K562 (cell line): ENCODE measurements around the gene STX1A. TPM values are rescaled to one million over a fixed set of nuclear protein-coding genes. Genes with fewer than 3 reads are reported as not detected.

Source experiments
- ATF1 ChIP-seq, 2 experiments: fragments of 450-650 bp in 1 of 2; IDR thresholded peaks; 2 replicates each; pipeline ENCODE4 v1.6.1; 2016; ENCODE audit warnings: missing compliant biosample characterization in 1 of 2, missing genetic modification characterization in 1 of 2
- BHLHE40 ChIP-seq: IDR thresholded peaks from 2 replicates; pipeline ENCODE4 v1.6.1; 2011; ENCODE audit warnings: low read length, improper control_type of control experiment
- BMI1 ChIP-seq: fragments of 150-350 bp; IDR thresholded peaks from 2 replicates; pipeline ENCODE4 v1.6.1; 2014; ENCODE audit warnings: low read length
- MTA2 ChIP-seq: fragments of 450-650 bp; IDR thresholded peaks from 2 replicates; pipeline ENCODE4 v1.6.1; 2016; ENCODE audit warnings: low read depth
- POLR2H ChIP-seq: IDR thresholded peaks from 2 replicates; pipeline ENCODE4 v1.6.1; 2016; ENCODE audit warnings: missing genetic modification characterization, low read depth, mild to moderate bottlenecking, control low read depth, missing compliant biosample characterization, moderate library complexity
- PREB ChIP-seq: sonication (generic); formaldehyde crosslinking; IDR thresholded peaks from 2 replicates; pipeline ENCODE4 v1.8.1; 2023; ENCODE audit warnings: mild to moderate bottlenecking, missing genetic modification reagents
- ZNF124 ChIP-seq: sonication (generic); formaldehyde crosslinking; IDR thresholded peaks from 2 replicates; pipeline ENCODE4 v1.8.1; 2022; ENCODE audit warnings: missing genetic modification reagents
- ZNF75A ChIP-seq: fragments of 450-650 bp; formaldehyde crosslinking; IDR thresholded peaks from 2 replicates; pipeline ENCODE4 v1.4.0; 2020; ENCODE audit warnings: mild to moderate bottlenecking
- ZSCAN29 ChIP-seq: fragments of 450-650 bp; IDR thresholded peaks from 2 replicates; pipeline ENCODE4 v1.6.1; 2017
- polyA plus RNA-seq, 8 experiments: library from polyadenylated mRNA; depleted of rRNA in 4 of 8; stranded (reverse) in 5 of 8; unstranded in 3 of 8; fragments of >200 nt; fragmentation: Nextera tagmentation in 2 of 8; fragmentation: Illumina TruSeq in 1 of 8; extraction: Ambion mirVana in 2 of 8; extraction: Trizol in 1 of 8; gene quantifications; 2 replicates each; pipeline versions ENCODE4 v1.2.1 to v1.2.3, GENCODE V29; 2011 to 2014; ENCODE audit warnings: inconsistent platforms in 1 of 8, missing spikeins in 1 of 8
- total RNA-seq, 7 experiments: library from RNA; depleted of rRNA in 6 of 7; stranded (reverse); fragments of >200 nt in 6 of 7; fragmentation: Illumina TruSeq in 2 of 7; extraction: Trizol in 2 of 7; gene quantifications; 2 replicates each; pipeline versions ENCODE4 v1.2.1 to v1.2.3, GENCODE V29; 2011 to 2021; ENCODE audit warnings: low replicate concordance in 1 of 7
- TF ChIP-seq, protein P1 (sequence below), 2 experiments: fragments of 450-650 bp; IDR thresholded peaks; 2 replicates each; pipeline ENCODE4 v1.6.1; 2018; ENCODE audit warnings: mild to moderate bottlenecking in 2 of 2, low read depth in 1 of 2; ENCODE audit not compliant: partially characterized antibody in 2 of 2
- TF ChIP-seq, protein P2 (sequence below), 2 experiments: IDR thresholded peaks; 2 replicates each; pipeline ENCODE4 v1.6.1; 2011; ENCODE audit warnings: borderline replicate concordance in 1 of 2, control low read depth in 1 of 2, low read depth in 1 of 2, low read length in 1 of 2, mild to moderate bottlenecking in 1 of 2, mixed read lengths in 1 of 2, moderate library complexity in 1 of 2; ENCODE audit not compliant: insufficient read depth in 1 of 2, insufficient read length in 1 of 2, poor library complexity in 1 of 2, severe bottlenecking in 1 of 2; ENCODE audit errors: extremely low read depth in 1 of 2
- TF ChIP-seq, protein P3 (sequence below): fragments of 200-800 bp; sonication (Bioruptor generic); IDR thresholded peaks from 2 replicates; pipeline ENCODE4 v1.6.1; 2017; ENCODE audit warnings: missing genetic modification characterization, missing compliant biosample characterization
- TF ChIP-seq, protein P4 (sequence below), 3 experiments: fragments of 200-800 bp in 1 of 3; fragments of 250-450 bp in 1 of 3; fragments of 450-650 bp in 1 of 3; sonication (Bioruptor Pico) in 1 of 3; sonication (Bioruptor generic) in 1 of 3; formaldehyde crosslinking in 1 of 3; IDR thresholded peaks; 2 replicates each; pipeline versions ENCODE4 v1.6.1 to v1.8.0; 2016 to 2022; ENCODE audit warnings: mild to moderate bottlenecking in 2 of 3, missing genetic modification characterization in 2 of 3, missing compliant biosample characterization in 1 of 3, moderate library complexity in 1 of 3

STX1A gene
- total and polyA plus RNA-seq, 9 of the 15 experiments (the other 6 are each of a cell fraction or from before 2014, with no cell fraction given): 0.04 to 15.1 (median 6.3) TPM

DNA sequence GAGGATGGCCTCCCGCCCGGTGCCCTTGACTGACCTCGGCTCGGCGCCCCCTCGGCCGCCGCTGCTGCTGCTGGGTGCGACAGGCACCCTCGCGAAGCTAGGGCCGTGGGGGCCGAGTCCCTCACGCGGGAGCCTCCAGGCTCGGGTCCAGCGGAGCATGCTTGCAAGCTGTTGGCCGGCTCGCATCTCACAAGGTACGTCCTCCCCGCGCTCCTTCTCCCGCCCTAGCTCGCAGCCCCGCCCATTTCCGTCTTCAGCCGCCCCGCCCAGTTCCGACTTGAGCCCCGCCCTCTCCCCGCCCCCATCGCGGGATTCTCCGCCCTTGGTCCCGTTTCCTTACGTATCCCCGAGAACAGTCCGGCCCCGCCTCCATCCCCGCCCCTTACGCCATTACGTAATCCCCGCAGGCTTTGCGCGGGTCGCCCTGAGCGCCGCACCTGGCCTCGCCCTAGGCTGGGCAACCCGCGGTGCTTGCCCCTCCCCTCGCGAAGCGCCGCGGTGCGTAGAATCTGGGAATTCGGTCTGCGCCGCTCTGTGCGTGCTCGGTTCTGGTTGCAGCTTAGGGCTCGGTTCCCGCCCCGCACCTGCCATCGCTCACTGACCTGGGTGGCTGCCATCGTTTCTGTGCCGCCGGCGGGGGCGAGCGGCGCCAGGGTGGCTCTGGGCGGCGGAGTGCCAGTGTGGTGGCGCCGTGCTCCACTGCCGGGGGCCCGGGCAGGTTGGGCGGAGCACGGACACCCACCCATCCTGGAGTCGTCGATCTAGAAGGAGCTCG, 19.3 kb upstream of the STX1A start, which contains the start of gene ABHD11 (continued):
- TF ChIP-seq MTA2 (no peak), ZNF75A (CRISPR knock-in tag) (0 out of 2 replicates have a peak, but pooled peaks have one; percentile 47), ZNF124 (CRISPR knock-in tag) (no peak), ZSCAN29 (0 out of 2 replicates have a peak, but pooled peaks have one; percentile 27), POLR2H (tag) (peak; percentile 76), ATF1 (CRISPR knock-in tag; IDR thresholded peaks at IDR 0.05) (0 out of 2 replicates have a peak, but pooled peaks have one; percentile 29), ATF1 (tag; IDR thresholded peaks at IDR 0.05) (peak; percentile 80), PREB (CRISPR knock-in tag) (no peak), BMI1 (no peak), BHLHE40 (peak; percentile 60)
- TF ChIP-seq, protein P1, sequence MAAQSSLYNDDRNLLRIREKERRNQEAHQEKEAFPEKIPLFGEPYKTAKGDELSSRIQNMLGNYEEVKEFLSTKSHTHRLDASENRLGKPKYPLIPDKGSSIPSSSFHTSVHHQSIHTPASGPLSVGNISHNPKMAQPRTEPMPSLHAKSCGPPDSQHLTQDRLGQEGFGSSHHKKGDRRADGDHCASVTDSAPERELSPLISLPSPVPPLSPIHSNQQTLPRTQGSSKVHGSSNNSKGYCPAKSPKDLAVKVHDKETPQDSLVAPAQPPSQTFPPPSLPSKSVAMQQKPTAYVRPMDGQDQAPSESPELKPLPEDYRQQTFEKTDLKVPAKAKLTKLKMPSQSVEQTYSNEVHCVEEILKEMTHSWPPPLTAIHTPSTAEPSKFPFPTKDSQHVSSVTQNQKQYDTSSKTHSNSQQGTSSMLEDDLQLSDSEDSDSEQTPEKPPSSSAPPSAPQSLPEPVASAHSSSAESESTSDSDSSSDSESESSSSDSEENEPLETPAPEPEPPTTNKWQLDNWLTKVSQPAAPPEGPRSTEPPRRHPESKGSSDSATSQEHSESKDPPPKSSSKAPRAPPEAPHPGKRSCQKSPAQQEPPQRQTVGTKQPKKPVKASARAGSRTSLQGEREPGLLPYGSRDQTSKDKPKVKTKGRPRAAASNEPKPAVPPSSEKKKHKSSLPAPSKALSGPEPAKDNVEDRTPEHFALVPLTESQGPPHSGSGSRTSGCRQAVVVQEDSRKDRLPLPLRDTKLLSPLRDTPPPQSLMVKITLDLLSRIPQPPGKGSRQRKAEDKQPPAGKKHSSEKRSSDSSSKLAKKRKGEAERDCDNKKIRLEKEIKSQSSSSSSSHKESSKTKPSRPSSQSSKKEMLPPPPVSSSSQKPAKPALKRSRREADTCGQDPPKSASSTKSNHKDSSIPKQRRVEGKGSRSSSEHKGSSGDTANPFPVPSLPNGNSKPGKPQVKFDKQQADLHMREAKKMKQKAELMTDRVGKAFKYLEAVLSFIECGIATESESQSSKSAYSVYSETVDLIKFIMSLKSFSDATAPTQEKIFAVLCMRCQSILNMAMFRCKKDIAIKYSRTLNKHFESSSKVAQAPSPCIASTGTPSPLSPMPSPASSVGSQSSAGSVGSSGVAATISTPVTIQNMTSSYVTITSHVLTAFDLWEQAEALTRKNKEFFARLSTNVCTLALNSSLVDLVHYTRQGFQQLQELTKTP (IDR thresholded peaks at IDR 0.05; ENCODE audit: low read depth in 1 of 2, partially characterized antibody in 2 of 2): no peak
- TF ChIP-seq, protein P2, sequence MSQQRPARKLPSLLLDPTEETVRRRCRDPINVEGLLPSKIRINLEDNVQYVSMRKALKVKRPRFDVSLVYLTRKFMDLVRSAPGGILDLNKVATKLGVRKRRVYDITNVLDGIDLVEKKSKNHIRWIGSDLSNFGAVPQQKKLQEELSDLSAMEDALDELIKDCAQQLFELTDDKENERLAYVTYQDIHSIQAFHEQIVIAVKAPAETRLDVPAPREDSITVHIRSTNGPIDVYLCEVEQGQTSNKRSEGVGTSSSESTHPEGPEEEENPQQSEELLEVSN (IDR thresholded peaks at IDR 0.05; ENCODE audit: borderline replicate concordance in 1 of 2, extremely low read depth in 1 of 2, insufficient read depth in 1 of 2, insufficient read length in 1 of 2, low read depth in 1 of 2, low read length in 1 of 2, poor library complexity in 1 of 2, severe bottlenecking in 1 of 2): peak; percentile 89 to 97
- TF ChIP-seq, protein P3, sequence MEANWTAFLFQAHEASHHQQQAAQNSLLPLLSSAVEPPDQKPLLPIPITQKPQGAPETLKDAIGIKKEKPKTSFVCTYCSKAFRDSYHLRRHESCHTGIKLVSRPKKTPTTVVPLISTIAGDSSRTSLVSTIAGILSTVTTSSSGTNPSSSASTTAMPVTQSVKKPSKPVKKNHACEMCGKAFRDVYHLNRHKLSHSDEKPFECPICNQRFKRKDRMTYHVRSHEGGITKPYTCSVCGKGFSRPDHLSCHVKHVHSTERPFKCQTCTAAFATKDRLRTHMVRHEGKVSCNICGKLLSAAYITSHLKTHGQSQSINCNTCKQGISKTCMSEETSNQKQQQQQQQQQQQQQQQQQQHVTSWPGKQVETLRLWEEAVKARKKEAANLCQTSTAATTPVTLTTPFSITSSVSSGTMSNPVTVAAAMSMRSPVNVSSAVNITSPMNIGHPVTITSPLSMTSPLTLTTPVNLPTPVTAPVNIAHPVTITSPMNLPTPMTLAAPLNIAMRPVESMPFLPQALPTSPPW: peak; percentile 83
- TF ChIP-seq, protein P4, sequence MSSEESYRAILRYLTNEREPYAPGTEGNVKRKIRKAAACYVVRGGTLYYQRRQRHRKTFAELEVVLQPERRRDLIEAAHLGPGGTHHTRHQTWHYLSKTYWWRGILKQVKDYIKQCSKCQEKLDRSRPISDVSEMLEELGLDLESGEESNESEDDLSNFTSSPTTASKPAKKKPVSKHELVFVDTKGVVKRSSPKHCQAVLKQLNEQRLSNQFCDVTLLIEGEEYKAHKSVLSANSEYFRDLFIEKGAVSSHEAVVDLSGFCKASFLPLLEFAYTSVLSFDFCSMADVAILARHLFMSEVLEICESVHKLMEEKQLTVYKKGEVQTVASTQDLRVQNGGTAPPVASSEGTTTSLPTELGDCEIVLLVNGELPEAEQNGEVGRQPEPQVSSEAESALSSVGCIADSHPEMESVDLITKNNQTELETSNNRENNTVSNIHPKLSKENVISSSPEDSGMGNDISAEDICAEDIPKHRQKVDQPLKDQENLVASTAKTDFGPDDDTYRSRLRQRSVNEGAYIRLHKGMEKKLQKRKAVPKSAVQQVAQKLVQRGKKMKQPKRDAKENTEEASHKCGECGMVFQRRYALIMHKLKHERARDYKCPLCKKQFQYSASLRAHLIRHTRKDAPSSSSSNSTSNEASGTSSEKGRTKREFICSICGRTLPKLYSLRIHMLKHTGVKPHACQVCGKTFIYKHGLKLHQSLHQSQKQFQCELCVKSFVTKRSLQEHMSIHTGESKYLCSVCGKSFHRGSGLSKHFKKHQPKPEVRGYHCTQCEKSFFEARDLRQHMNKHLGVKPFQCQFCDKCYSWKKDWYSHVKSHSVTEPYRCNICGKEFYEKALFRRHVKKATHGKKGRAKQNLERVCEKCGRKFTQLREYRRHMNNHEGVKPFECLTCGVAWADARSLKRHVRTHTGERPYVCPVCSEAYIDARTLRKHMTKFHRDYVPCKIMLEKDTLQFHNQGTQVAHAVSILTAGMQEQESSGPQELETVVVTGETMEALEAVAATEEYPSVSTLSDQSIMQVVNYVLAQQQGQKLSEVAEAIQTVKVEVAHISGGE (CRISPR knock-in tag; IDR thresholded peaks at IDR 0.05): peak; percentile 16 to 55 (median 51); a peak in 3 of 6 replicates
